ENCODE results near the gene CBX1. TPM values are rescaled to one million over a fixed set of nuclear protein-coding genes. Genes with fewer than 3 reads are reported as not detected.

The CBX1 gene
- total RNA-seq, 1 donor from 2014 or later, result 78.6 TPM

- no peak for DNase-seq (ENCODE audit: low read depth)
- Histone ChIP-seq H3K27me3 (ENCODE audit: control insufficient read depth, insufficient read depth, low read length) (no peaks in the 10 kb centered on the region), H3K4me3 (ENCODE audit: low read depth, low read length) (no peak overlapping the region), H3K36me3 (ENCODE audit: control insufficient read depth, insufficient read depth, low read length) (peaks cover 1% of the 10 kb centered on the region)
- TF ChIP-seq CTCF (IDR thresholded peaks at IDR 0.05; ENCODE audit: insufficient read depth, low read length, poor library complexity, severe bottlenecking), result no peak
These were observed 21.4 kb upstream of the CBX1 start for GRCh38 chr17:48122665-48123045.

GRCh38 chr17:48121923-48122664, 20.8 kb upstream of the CBX1 start:
- no peak for DNase-seq (ENCODE audit: low read depth)
- Histone ChIP-seq H3K4me3 (ENCODE audit: low read depth, low read length) (no peak overlapping the region), H3K27me3 (ENCODE audit: control insufficient read depth, insufficient read depth, low read length) (no peaks in the 10 kb centered on the region), H3K36me3 (ENCODE audit: control insufficient read depth, insufficient read depth, low read length) (peaks cover 1% of the 10 kb centered on the region)
- TF ChIP-seq CTCF (IDR thresholded peaks at IDR 0.05; ENCODE audit: insufficient read depth, low read length, poor library complexity, severe bottlenecking), result no peak

- Histone ChIP-seq H3K27me3 (ENCODE audit: control insufficient read depth, insufficient read depth, low read length) (no peaks in the 10 kb centered on the region), H3K4me3 (ENCODE audit: low read depth, low read length) (no peak overlapping the region), H3K36me3 (ENCODE audit: control insufficient read depth, insufficient read depth, low read length) (peaks cover 1% of the 10 kb centered on the region)
- DNase-seq (ENCODE audit: low read depth), result no peak
- TF ChIP-seq CTCF (IDR thresholded peaks at IDR 0.05; ENCODE audit: insufficient read depth, low read length, poor library complexity, severe bottlenecking), result no peak
These were observed 12.0 kb upstream of the CBX1 start for GRCh38 chr17:48113201-48113676.

- Histone ChIP-seq H3K36me3 (ENCODE audit: control insufficient read depth, insufficient read depth, low read length) (peaks cover 1% of the 10 kb centered on the region), H3K27me3 (ENCODE audit: control insufficient read depth, insufficient read depth, low read length) (no peaks in the 10 kb centered on the region), H3K4me3 (ENCODE audit: low read depth, low read length) (no peak overlapping the region)
- no peak for DNase-seq (ENCODE audit: low read depth)
- no peak for TF ChIP-seq CTCF (IDR thresholded peaks at IDR 0.05; ENCODE audit: insufficient read depth, low read length, poor library complexity, severe bottlenecking)
These were observed 10.6 kb upstream of the CBX1 start for GRCh38 chr17:48111937-48112241.

- H3K4me3 ChIP-seq (ENCODE audit: low read depth, low read length), result no peak overlapping the region
- peaks cover 1% of the 10 kb centered on the region for H3K36me3 ChIP-seq (ENCODE audit: control insufficient read depth, insufficient read depth, low read length)
- TF ChIP-seq CTCF (IDR thresholded peaks at IDR 0.05; ENCODE audit: insufficient read depth, low read length, poor library complexity, severe bottlenecking), result no peak
- no peaks in the 10 kb centered on the region for H3K27me3 ChIP-seq (ENCODE audit: control insufficient read depth, insufficient read depth, low read length)
- no peak for DNase-seq (ENCODE audit: low read depth)
These were observed 9.5 kb upstream of the CBX1 start for GRCh38 chr17:48110761-48111160.

Data from kidney epithelial cell (primary cell).